AG04450 (cell line): ENCODE measurements around the gene SLC8A1. TPM values are rescaled to one million over a fixed set of nuclear protein-coding genes. Genes with fewer than 3 reads are reported as not detected.

Experiments used
- CTCF ChIA-PET: fragments of 300-600, 350-600 bp; formaldehyde crosslinking; extraction: SDS; loops from one replicate; lab custom pipeline; 2022; ENCODE audit warnings: antibody characterized with exemption, inconsistent platforms; lab: Charles Lee
- POLR2A ChIA-PET: fragments of 350-600 bp; formaldehyde crosslinking; extraction: SDS; loops from one replicate; lab custom pipeline; 2021; ENCODE audit warnings: antibody characterized with exemption, inconsistent platforms; lab: Yijun Ruan, JAX
- DNase-seq: peaks from one replicate; pipeline ENCODE4 v3.0.0-alpha.2; 2011; ENCODE audit warnings: low read depth, low spot score
- H3K27ac ChIP-seq: one replicate; pipeline ENCODE4 v1.5.1; 2012; ENCODE audit warnings: low read depth, low read length, control low read depth
- H3K27me3 ChIP-seq: one replicate; pipeline ENCODE4 v1.6.0; 2012; ENCODE audit warnings: low read length; ENCODE audit not compliant: control insufficient read depth, insufficient read depth
- H3K4me3 ChIP-seq: 2 replicates; pipeline ENCODE4 v1.5.1; 2011; ENCODE audit warnings: mild to moderate bottlenecking, low read depth, low read length, control low read depth
- H3K9me3 ChIP-seq: 2 replicates; pipeline ENCODE4 v1.5.1; 2012; ENCODE audit warnings: low read length; ENCODE audit not compliant: control insufficient read depth, insufficient read depth
- CTCF ChIP-seq: IDR thresholded peaks from 2 replicates; pipeline ENCODE4 v1.5.1; 2011; ENCODE audit warnings: low read depth, low read length, control low read depth, inconsistent platforms
- polyA plus RNA-seq: library from polyadenylated mRNA; depleted of rRNA; stranded (reverse); fragments of >200 nt; gene quantifications from 2 replicates; pipeline ENCODE4 v1.2.3, GENCODE V29; 2011

The SLC8A1 gene
- polyA plus RNA-seq, 1 experiment, result 19.3 TPM

- no peak for DNase-seq
- no peaks in the 10 kb centered on the region for H3K9me3 ChIP-seq
- TF ChIP-seq CTCF, result no peak
- POLR2A ChIA-PET, result no interaction called here
- no peak overlapping the region for H3K27ac ChIP-seq
- H3K4me3 ChIP-seq, result no peak overlapping the region
- CTCF ChIA-PET, result interaction anchor here (0.8 to 1.4 kb wide), 2 partner anchors 19 to 56 kb away, joined by 3 read pairs; no protein-coding TSS in a partner anchor
- no peaks in the 10 kb centered on the region for H3K27me3 ChIP-seq
Observed at GRCh38 chr2:40276076-40276475, 175.8 kb downstream of the SLC8A1 start.

GRCh38 chr2:40274270-40274669, 177.6 kb downstream of the SLC8A1 start:
- no peak for TF ChIP-seq CTCF
- DNase-seq, result no peak
- ChIA-PET POLR2A (interaction anchor here (0.7 kb wide), 1 partner anchor 138 kb away, joined by 7 read pairs; no protein-coding TSS in a partner anchor), CTCF (no interaction called here)
- no peaks in the 10 kb centered on the region for H3K9me3 ChIP-seq
- H3K27ac ChIP-seq, result no peak overlapping the region
- H3K27me3 ChIP-seq, result no peaks in the 10 kb centered on the region
- no peak overlapping the region for H3K4me3 ChIP-seq

GRCh38 chr2:40273734-40274182, 178.1 kb downstream of the SLC8A1 start:
- Histone ChIP-seq H3K4me3 (no peak overlapping the region), H3K27me3 (no peaks in the 10 kb centered on the region), H3K9me3 (no peaks in the 10 kb centered on the region), H3K27ac (no peak overlapping the region)
- no peak for TF ChIP-seq CTCF
- no peak for DNase-seq
- ChIA-PET POLR2A (interaction anchor here (0.7 kb wide), 2 partner anchors 139 to 144 kb away, joined by 4 to 7 read pairs; no protein-coding TSS in a partner anchor), CTCF (no interaction called here)

- Histone ChIP-seq H3K9me3 (no peaks in the 10 kb centered on the region), H3K4me3 (no peak overlapping the region), H3K27ac (no peak overlapping the region), H3K27me3 (no peaks in the 10 kb centered on the region)
- CTCF ChIA-PET, result interaction anchor here (1.1 kb wide), 1 partner anchor 14 kb away, joined by 3 read pairs; no protein-coding TSS in a partner anchor
- DNase-seq, result no peak
- TF ChIP-seq CTCF, result no peak
- POLR2A ChIA-PET, result no interaction called here
Observed at GRCh38 chr2:40271094-40271493, 180.8 kb downstream of the SLC8A1 start.

GRCh38 chr2:40270372-40270771, 181.5 kb downstream of the SLC8A1 start:
- DNase-seq, result no peak
- H3K4me3 ChIP-seq, result no peak overlapping the region
- H3K27me3 ChIP-seq, result no peaks in the 10 kb centered on the region
- H3K9me3 ChIP-seq, result no peaks in the 10 kb centered on the region
- no peak for TF ChIP-seq CTCF
- ChIA-PET POLR2A (no interaction called here), CTCF (no interaction called here)
- H3K27ac ChIP-seq, result no peak overlapping the region
